Astrocyte (in vitro differentiated cells and primary cell): Measurements from ENCODE around the gene RARB. TPM values are rescaled to one million over a fixed set of nuclear protein-coding genes. Genes with fewer than 3 reads are reported as not detected.

Source experiments
- DNase-seq: peaks from one replicate; pipeline ENCODE4 v3.0.0-alpha.2; 2010; ENCODE audit warnings: low read depth
- FAIRE-seq: peaks from 2 replicates; lab custom pipeline; 2011; peaks lifted over from hg19 to GRCh38; lab: Jason Lieb, UNC
- H2AFZ ChIP-seq: 2 replicates; pipeline ENCODE4 v1.6.0; 2012; ENCODE audit warnings: low read depth, low read length, inconsistent platforms
- H3K27ac ChIP-seq: 2 replicates; pipeline ENCODE4 v1.5.1; 2011; ENCODE audit warnings: low read depth, low read length, inconsistent platforms
- H3K27me3 ChIP-seq: 2 replicates; pipeline ENCODE4 v1.6.0; 2011; ENCODE audit warnings: low read length, inconsistent platforms; ENCODE audit not compliant: insufficient read depth
- H3K36me3 ChIP-seq: 2 replicates; pipeline ENCODE4 v1.5.1; 2011; ENCODE audit warnings: low read length, inconsistent platforms; ENCODE audit not compliant: insufficient read depth
- H3K4me1 ChIP-seq: 2 replicates; pipeline ENCODE4 v1.5.1; 2011; ENCODE audit warnings: low read length, inconsistent platforms; ENCODE audit not compliant: insufficient read depth
- H3K4me2 ChIP-seq: 2 replicates; pipeline ENCODE4 v1.6.0; 2012; ENCODE audit warnings: low read length, inconsistent platforms
- H3K4me3 ChIP-seq: 2 replicates; pipeline ENCODE4 v1.5.1; 2011; ENCODE audit warnings: low read depth, mild to moderate bottlenecking, low read length, inconsistent platforms; ENCODE audit not compliant: insufficient read depth
- H3K79me2 ChIP-seq: 2 replicates; pipeline ENCODE4 v1.6.0; 2012; ENCODE audit warnings: mild to moderate bottlenecking, low read length, inconsistent platforms; ENCODE audit not compliant: insufficient read depth
- H3K9ac ChIP-seq: 2 replicates; pipeline ENCODE4 v1.6.0; 2012; ENCODE audit warnings: mild to moderate bottlenecking, low read length, inconsistent platforms
- H3K9me3 ChIP-seq: 2 replicates; pipeline ENCODE4 v1.5.1; 2012; ENCODE audit warnings: low read depth, mild to moderate bottlenecking, low read length, inconsistent platforms; ENCODE audit not compliant: insufficient read depth
- H4K20me1 ChIP-seq: 2 replicates; pipeline ENCODE4 v1.6.0; 2012; ENCODE audit warnings: low read length, inconsistent platforms; ENCODE audit not compliant: insufficient read depth
- H3K27ac Mint-ChIP-seq: one replicate; pipeline ENCODE4 v1.8.0; 2021; ENCODE audit warnings: mild to moderate bottlenecking, mixed read lengths; ENCODE audit not compliant: unreplicated experiment
- H3K27me3 Mint-ChIP-seq: one replicate; pipeline ENCODE4 v1.8.0; 2021; ENCODE audit warnings: low read depth, mixed read lengths; ENCODE audit not compliant: unreplicated experiment
- H3K36me3 Mint-ChIP-seq: one replicate; pipeline ENCODE4 v1.8.0; 2021; ENCODE audit warnings: low read depth, mixed read lengths; ENCODE audit not compliant: unreplicated experiment
- H3K4me1 Mint-ChIP-seq: one replicate; pipeline ENCODE4 v1.8.0; 2021; ENCODE audit warnings: low read depth, mixed read lengths; ENCODE audit not compliant: unreplicated experiment
- H3K4me3 Mint-ChIP-seq: one replicate; pipeline ENCODE4 v1.8.0; 2021; ENCODE audit warnings: mild to moderate bottlenecking, moderate library complexity, mixed read lengths; ENCODE audit not compliant: unreplicated experiment
- H3K9me3 Mint-ChIP-seq: one replicate; pipeline ENCODE4 v1.8.0; 2021; ENCODE audit warnings: mild to moderate bottlenecking, mixed read lengths; ENCODE audit not compliant: unreplicated experiment
- CTCF ChIP-seq: IDR thresholded peaks from 2 replicates; pipeline ENCODE4 v1.5.1; 2011; ENCODE audit warnings: low read depth, mild to moderate bottlenecking, inconsistent platforms, low read length, moderate library complexity; ENCODE audit not compliant: insufficient read depth
- EZH2 ChIP-seq: IDR thresholded peaks from 2 replicates; pipeline ENCODE4 v1.6.1; 2012; ENCODE audit warnings: mild to moderate bottlenecking, low read length, inconsistent platforms; ENCODE audit not compliant: insufficient read depth
- total RNA-seq: library from RNA; stranded (reverse); gene quantifications from 2 replicates; pipeline ENCODE4 v1.2.1, GENCODE V29; 2021

RARB gene
- total RNA-seq, 1 donor from 2014 or later, result 0.27 TPM

- H3K27me3 ChIP-seq, result no peaks in the 10 kb centered on the region
- no peak overlapping the region for H3K4me3 Mint-ChIP-seq
These were observed 161.8 kb downstream of the RARB start for GRCh38 chr3:25589783-25590258.

DNA sequence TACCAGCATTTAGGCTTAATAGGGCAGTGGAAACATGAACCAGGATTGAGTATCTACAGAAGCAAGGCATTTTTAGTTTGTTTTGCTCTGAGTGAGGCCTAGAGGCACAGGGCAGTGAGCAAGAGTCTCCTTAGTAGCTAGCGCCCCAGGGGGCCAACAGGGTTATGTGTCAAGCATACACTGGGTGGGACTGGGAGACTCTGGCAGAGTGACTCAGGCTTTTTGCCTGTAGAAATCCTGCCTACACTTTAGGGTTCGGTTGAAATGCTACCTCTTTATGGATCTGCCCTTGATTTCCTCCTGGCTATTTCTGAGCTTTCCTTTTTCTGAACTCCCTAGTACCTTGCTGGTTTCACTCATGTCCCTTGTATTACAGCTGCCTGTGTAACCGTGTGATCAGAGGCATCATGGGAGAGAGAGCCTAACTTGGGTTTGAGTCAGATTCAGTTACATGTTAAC, 164.5 kb downstream of the RARB start:
- Mint-ChIP-seq H3K36me3 (no peaks in the 10 kb centered on the region), H3K27ac (peak overlapping the region; percentile 8), H3K4me3 (no peak overlapping the region), H3K4me1 (peaks cover 19% of the 10 kb centered on the region), H3K9me3 (peaks cover 3% of the 10 kb centered on the region), H3K27me3 (no peaks in the 10 kb centered on the region)
- Histone ChIP-seq H3K4me3 (no peak overlapping the region), H4K20me1 (no peaks in the 10 kb centered on the region), H3K9me3 (no peaks in the 10 kb centered on the region), H3K4me2 (peak overlapping the region; percentile 55), H3K36me3 (peaks cover 20% of the 10 kb centered on the region), H3K27ac (peak overlapping the region; percentile 79), H3K4me1 (peaks cover 23% of the 10 kb centered on the region), H3K79me2 (no peaks in the 10 kb centered on the region), H3K9ac (peak overlapping the region; percentile 67), H2AFZ (no peak overlapping the region), H3K27me3 (no peaks in the 10 kb centered on the region)
- FAIRE-seq, result peak; percentile 26
- DNase-seq, result peak; percentile 75
- peak; percentile 35 for TF ChIP-seq CTCF
- no peak for TF ChIP-seq EZH2

More at GRCh38 chr3:25589783-25590258, 161.8 kb downstream of the RARB start:
- H3K4me3 ChIP-seq, result no peak overlapping the region
- TF ChIP-seq CTCF (no peak), EZH2 (no peak)
- H3K4me2 ChIP-seq, result no peak overlapping the region
- Mint-ChIP-seq H3K9me3 (peaks cover 3% of the 10 kb centered on the region), H3K27ac (no peak overlapping the region), H3K27me3 (no peaks in the 10 kb centered on the region), H3K36me3 (no peaks in the 10 kb centered on the region), H3K4me1 (peaks cover 25% of the 10 kb centered on the region)
- no peak overlapping the region for H2AFZ ChIP-seq
- H3K9ac ChIP-seq, result no peak overlapping the region
- H3K9me3 ChIP-seq, result no peaks in the 10 kb centered on the region
- no peak for FAIRE-seq
- DNase-seq, result no peak
- no peaks in the 10 kb centered on the region for H4K20me1 ChIP-seq
- H3K27ac ChIP-seq, result no peak overlapping the region
- H3K36me3 ChIP-seq, result peaks cover 3% of the 10 kb centered on the region
- no peaks in the 10 kb centered on the region for H3K79me2 ChIP-seq
- H3K4me1 ChIP-seq, result peaks cover 33% of the 10 kb centered on the region

- H3K36me3 ChIP-seq, result peaks cover 25% of the 10 kb centered on the region
- H4K20me1 ChIP-seq, result no peaks in the 10 kb centered on the region
- peak overlapping the region; percentile 67 for H3K9ac ChIP-seq
- H3K9me3 Mint-ChIP-seq, result peaks cover 1% of the 10 kb centered on the region
- FAIRE-seq (no peak), DNase-seq (no peak)
- H3K27me3 Mint-ChIP-seq, result no peaks in the 10 kb centered on the region
- H3K79me2 ChIP-seq, result no peaks in the 10 kb centered on the region
- no peak overlapping the region for H3K4me3 Mint-ChIP-seq
- peak overlapping the region; percentile 79 for H3K27ac ChIP-seq
- peaks cover 2% of the 10 kb centered on the region for H3K36me3 Mint-ChIP-seq
- H3K4me2 ChIP-seq, result peak overlapping the region; percentile 55
- no peaks in the 10 kb centered on the region for H3K27me3 ChIP-seq
- TF ChIP-seq CTCF, result no peak
- no peak for TF ChIP-seq EZH2
- H3K4me1 Mint-ChIP-seq, result peaks cover 18% of the 10 kb centered on the region
- no peaks in the 10 kb centered on the region for H3K9me3 ChIP-seq
- H2AFZ ChIP-seq, result no peak overlapping the region
- no peak overlapping the region for H3K27ac Mint-ChIP-seq
- no peak overlapping the region for H3K4me3 ChIP-seq
- H3K4me1 ChIP-seq, result peaks cover 23% of the 10 kb centered on the region
These were observed 164.9 kb downstream of the RARB start for GRCh38 chr3:25593001-25593400.
